HL-60 (cell line): ENCODE measurements around the gene ALDH3B1.

Source experiments
- CTCF ChIP-seq: IDR thresholded peaks from one replicate; pipeline ENCODE4 v1.5.1; 2011; ENCODE audit warnings: low read length, control low read depth, inconsistent platforms; ENCODE audit not compliant: insufficient read depth
- POLR2AphosphoS5 ChIP-seq: IDR thresholded peaks from 2 replicates; pipeline ENCODE4 v1.6.1; 2012; ENCODE audit warnings: low read depth
- REST ChIP-seq: IDR thresholded peaks from 2 replicates; pipeline ENCODE4 v1.6.1; 2012; ENCODE audit warnings: low read depth; ENCODE audit not compliant: insufficient replicate concordance

GRCh38 chr11:68033708-68034045, 23.6 kb downstream of the ALDH3B1 start:
- no peak for TF ChIP-seq CTCF
- no peak for TF ChIP-seq REST
- no peak for TF ChIP-seq POLR2AphosphoS5
